ENCODE results near the gene PLIN5.

Gene PLIN5

GRCh38 chr19:4556597-4557127, 21.6 kb upstream of the PLIN5 start:
- TF ChIP-seq, protein P1, sequence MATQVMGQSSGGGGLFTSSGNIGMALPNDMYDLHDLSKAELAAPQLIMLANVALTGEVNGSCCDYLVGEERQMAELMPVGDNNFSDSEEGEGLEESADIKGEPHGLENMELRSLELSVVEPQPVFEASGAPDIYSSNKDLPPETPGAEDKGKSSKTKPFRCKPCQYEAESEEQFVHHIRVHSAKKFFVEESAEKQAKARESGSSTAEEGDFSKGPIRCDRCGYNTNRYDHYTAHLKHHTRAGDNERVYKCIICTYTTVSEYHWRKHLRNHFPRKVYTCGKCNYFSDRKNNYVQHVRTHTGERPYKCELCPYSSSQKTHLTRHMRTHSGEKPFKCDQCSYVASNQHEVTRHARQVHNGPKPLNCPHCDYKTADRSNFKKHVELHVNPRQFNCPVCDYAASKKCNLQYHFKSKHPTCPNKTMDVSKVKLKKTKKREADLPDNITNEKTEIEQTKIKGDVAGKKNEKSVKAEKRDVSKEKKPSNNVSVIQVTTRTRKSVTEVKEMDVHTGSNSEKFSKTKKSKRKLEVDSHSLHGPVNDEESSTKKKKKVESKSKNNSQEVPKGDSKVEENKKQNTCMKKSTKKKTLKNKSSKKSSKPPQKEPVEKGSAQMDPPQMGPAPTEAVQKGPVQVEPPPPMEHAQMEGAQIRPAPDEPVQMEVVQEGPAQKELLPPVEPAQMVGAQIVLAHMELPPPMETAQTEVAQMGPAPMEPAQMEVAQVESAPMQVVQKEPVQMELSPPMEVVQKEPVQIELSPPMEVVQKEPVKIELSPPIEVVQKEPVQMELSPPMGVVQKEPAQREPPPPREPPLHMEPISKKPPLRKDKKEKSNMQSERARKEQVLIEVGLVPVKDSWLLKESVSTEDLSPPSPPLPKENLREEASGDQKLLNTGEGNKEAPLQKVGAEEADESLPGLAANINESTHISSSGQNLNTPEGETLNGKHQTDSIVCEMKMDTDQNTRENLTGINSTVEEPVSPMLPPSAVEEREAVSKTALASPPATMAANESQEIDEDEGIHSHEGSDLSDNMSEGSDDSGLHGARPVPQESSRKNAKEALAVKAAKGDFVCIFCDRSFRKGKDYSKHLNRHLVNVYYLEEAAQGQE (IDR thresholded peaks at IDR 0.05; ENCODE audit: insufficient replicate concordance, low read depth) = no peak
- TF ChIP-seq SPI1 (IDR thresholded peaks at IDR 0.05; ENCODE audit: borderline replicate concordance, low read depth) (no peak), GABPA (IDR thresholded peaks at IDR 0.05; ENCODE audit: low read depth) (no peak), POLR2AphosphoS5 (IDR thresholded peaks at IDR 0.05; ENCODE audit: low read depth) (no peak), CTCF (IDR thresholded peaks at IDR 0.05; ENCODE audit: insufficient read depth, low read length) (no peak)
- Histone ChIP-seq H3K27ac (replicated peaks) (no peak overlapping the region), H3K4me3 (replicated peaks; ENCODE audit: insufficient read depth, low read length) (no peak overlapping the region)

DNA sequence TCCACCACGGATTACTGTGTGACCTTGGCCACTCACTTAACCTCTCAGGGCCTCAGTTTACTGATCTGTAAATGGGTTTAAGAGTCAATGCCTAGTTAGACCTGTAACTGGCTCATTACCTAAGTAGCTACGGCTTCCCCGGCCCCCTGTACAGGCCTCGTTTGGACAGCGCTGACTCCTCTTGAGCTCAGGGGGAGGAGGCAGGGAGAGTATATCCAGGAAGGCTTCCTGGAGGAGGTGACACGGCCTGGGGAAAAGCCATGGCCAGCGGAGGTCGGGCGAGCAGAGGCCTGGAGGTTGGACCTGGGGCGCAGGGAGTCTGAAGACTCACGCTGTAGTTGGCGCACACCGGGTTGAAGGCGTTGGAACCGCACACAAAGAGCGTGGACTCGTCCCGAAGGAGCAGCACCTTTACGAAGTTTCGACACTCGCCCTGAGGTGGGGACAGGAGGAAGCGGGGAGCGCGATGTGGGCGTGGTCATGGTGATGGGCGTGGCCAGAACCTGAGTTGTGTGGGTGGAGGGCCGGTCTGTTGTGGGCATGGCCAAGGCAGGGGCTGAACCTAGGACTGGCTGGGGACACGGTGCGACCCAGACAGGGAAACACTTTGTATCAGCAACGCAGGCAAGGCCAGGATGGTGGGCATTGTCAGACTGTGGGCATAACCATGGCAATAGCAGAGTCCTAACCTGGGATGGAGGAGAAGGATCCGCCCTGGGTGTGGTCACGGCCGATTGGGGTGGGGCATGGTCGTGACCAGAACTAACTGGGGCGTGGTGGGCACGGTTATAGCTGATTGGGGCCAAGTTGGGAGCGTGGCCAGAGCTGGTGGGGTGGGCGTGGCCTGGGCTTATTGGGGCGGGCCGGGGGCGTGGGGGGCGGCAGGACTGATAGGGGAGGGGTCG, 20.9 kb upstream of the PLIN5 start:
- Histone ChIP-seq H3K27me3 (ENCODE audit: insufficient read depth, poor library complexity, severe bottlenecking) (no peaks in the 10 kb centered on the region), H3K27ac (replicated peaks) (no peak overlapping the region), H3K4me3 (replicated peaks; ENCODE audit: insufficient read depth, low read length) (no peak overlapping the region)
- no peak for DNase-seq (ENCODE audit: low read depth in 1 of 2, low spot score in 1 of 2)
- TF ChIP-seq SPI1 (IDR thresholded peaks at IDR 0.05; ENCODE audit: borderline replicate concordance, low read depth) = no peak
- no peak for TF ChIP-seq CTCF (IDR thresholded peaks at IDR 0.05; ENCODE audit: insufficient read depth, low read length)
- no peak for TF ChIP-seq GABPA (IDR thresholded peaks at IDR 0.05; ENCODE audit: low read depth)
- TF ChIP-seq, protein P1 (IDR thresholded peaks at IDR 0.05; ENCODE audit: insufficient replicate concordance, low read depth) = no peak
- no peak for TF ChIP-seq POLR2AphosphoS5 (IDR thresholded peaks at IDR 0.05; ENCODE audit: low read depth)

More at GRCh38 chr19:4556597-4557127, 21.6 kb upstream of the PLIN5 start:
- no peaks in the 10 kb centered on the region for H3K27me3 ChIP-seq (ENCODE audit: insufficient read depth, poor library complexity, severe bottlenecking)
- DNase-seq (ENCODE audit: low read depth in 1 of 2, low spot score in 1 of 2) = peak in 1 of 2 experiments; percentile 14

DNA sequence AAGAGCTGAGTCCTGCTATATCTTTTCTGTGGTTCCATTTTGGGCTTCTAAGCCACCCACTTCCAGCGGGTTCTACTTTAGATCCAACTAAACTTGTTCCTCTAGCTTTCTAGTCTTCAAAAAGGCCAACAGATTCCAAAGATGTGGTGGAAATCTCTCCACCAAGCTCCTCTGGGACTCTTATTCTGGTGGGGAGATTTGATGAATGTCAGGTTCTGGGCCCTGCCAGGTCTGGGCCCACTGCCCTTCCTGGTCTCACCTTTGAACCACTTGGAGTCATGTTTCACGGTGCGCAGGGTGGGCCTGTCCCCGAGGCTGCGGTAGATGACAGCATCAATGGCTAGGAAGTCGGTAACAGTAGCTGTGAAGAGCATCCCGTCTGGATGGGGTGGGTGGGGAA, 19.7 kb upstream of the PLIN5 start:
- Histone ChIP-seq H3K4me3 (replicated peaks; ENCODE audit: insufficient read depth, low read length) (no peak overlapping the region), H3K27me3 (ENCODE audit: insufficient read depth, poor library complexity, severe bottlenecking) (no peaks in the 10 kb centered on the region), H3K27ac (replicated peaks) (no peak overlapping the region)
- TF ChIP-seq SPI1 (IDR thresholded peaks at IDR 0.05; ENCODE audit: borderline replicate concordance, low read depth) (no peak), CTCF (IDR thresholded peaks at IDR 0.05; ENCODE audit: insufficient read depth, low read length) (no peak), GABPA (IDR thresholded peaks at IDR 0.05; ENCODE audit: low read depth) (no peak), POLR2AphosphoS5 (IDR thresholded peaks at IDR 0.05; ENCODE audit: low read depth) (no peak)
- TF ChIP-seq, protein P1 (IDR thresholded peaks at IDR 0.05; ENCODE audit: insufficient replicate concordance, low read depth) = no peak
- no peak for DNase-seq (ENCODE audit: low read depth in 1 of 2, low spot score in 1 of 2)

Data from HL-60 (cell line).